Measurements from ENCODE around the gene CCDC12.
"Not testable (repeated sequence)": the region's sequence is repeated elsewhere in the genome, so short reads cannot be mapped to it uniquely, and the experiment has no call there.

CCDC12 gene

GRCh38 chr3:46978985-46979944 lies 2.7 kb upstream of the CCDC12 start, which contains the start of gene NBEAL2:
Gene NBEAL2 (plus strand): TSS chr3:46979666. CDS start chr3:46979862, 196 bp downstream.
- DNase-seq = peak; percentile 95 to 98

GRCh38 chr3:46978381-46978780 lies 1.8 kb upstream of the CCDC12 start:
- no peak for DNase-seq

- no peak for DNase-seq
Observed at GRCh38 chr3:46977811-46978195, 1.3 kb upstream of the CCDC12 start.

GRCh38 chr3:46974421-46975171 lies 1.9 kb downstream of the CCDC12 start:
- peak; percentile 49 to 50 for DNase-seq

GRCh38 chr3:46972396-46972795 lies 4.1 kb downstream of the CCDC12 start:
- DNase-seq = no peak

GRCh38 chr3:46971742-46972141 lies 4.8 kb downstream of the CCDC12 start:
- DNase-seq = no peak

GRCh38 chr3:46971151-46971550 lies 5.4 kb downstream of the CCDC12 start:
- no peak for DNase-seq

- no peak for DNase-seq
Observed at GRCh38 chr3:46970391-46971091, 6.0 kb downstream of the CCDC12 start.

GRCh38 chr3:46968783-46969428 lies 7.6 kb downstream of the CCDC12 start:
- DNase-seq = no peak

- no peak for DNase-seq
Observed at GRCh38 chr3:46966811-46967210, 9.7 kb downstream of the CCDC12 start.

- peak; percentile 76 to 82 for DNase-seq
Observed at GRCh38 chr3:46965151-46965550, 11.4 kb downstream of the CCDC12 start.

- DNase-seq = not testable (repeated sequence)
Observed at GRCh38 chr3:46964038-46964590, 12.4 kb downstream of the CCDC12 start.

GRCh38 chr3:46962990-46963389 lies 13.6 kb downstream of the CCDC12 start:
- DNase-seq = no peak

GRCh38 chr3:46962427-46962826 lies 14.1 kb downstream of the CCDC12 start:
- no peak for DNase-seq

GRCh38 chr3:46960835-46961234 lies 15.7 kb downstream of the CCDC12 start:
- DNase-seq = no peak

- DNase-seq = peak; percentile 48 to 67
Observed at GRCh38 chr3:46960081-46960701, 16.4 kb downstream of the CCDC12 start.

GRCh38 chr3:46959161-46959511 lies 17.4 kb downstream of the CCDC12 start:
- DNase-seq = peak; percentile 74 to 82

- DNase-seq = no peak
Observed at GRCh38 chr3:46958467-46959160, 17.9 kb downstream of the CCDC12 start.

- DNase-seq = peak; percentile 37 to 52
Observed at GRCh38 chr3:46957092-46957820, 19.3 kb downstream of the CCDC12 start.

- DNase-seq = peak in 1 of 2 donors; percentile 35
Observed at GRCh38 chr3:46955801-46956259, 20.7 kb downstream of the CCDC12 start.

Measured in inflammatory macrophage (primary cell).